ENCODE measurements around the gene SUOX.

Gene SUOX

DNA sequence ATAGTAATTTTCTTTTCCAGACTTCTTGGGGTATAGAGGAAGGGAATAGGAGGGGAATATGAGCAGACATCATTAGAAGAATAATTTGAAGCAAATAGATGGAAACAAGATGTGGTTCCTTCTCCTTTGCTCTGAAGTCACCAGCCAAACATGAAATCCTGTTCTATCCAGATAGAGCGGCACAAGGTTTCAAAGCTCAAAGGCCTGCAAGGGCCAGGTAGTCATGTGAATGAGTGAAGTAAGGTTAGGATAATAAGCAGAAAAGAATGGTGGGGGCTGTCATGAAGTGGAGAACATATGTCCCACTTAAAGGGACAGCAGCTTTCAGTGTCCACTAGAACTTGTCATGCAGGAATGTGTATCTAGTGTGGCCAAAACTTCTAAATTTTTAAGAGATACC is 21.3 kb downstream of the SUOX start:
- no peak for TF ChIP-seq CTCF (conservative IDR thresholded peaks at IDR 0.05)
- no peak overlapping the region for H3K27ac ChIP-seq

GRCh38 chr12:56020423-56021184 is 23.5 kb downstream of the SUOX start, which contains the start of gene IKZF4:
TSS of gene IKZF4 (plus strand) at chr12:56021043. CDS start at chr12:56021494, 451 bp downstream.
- no peak for TF ChIP-seq CTCF (conservative IDR thresholded peaks at IDR 0.05)
- H3K27ac ChIP-seq: no peak within 1 kb of the TSS

DNA sequence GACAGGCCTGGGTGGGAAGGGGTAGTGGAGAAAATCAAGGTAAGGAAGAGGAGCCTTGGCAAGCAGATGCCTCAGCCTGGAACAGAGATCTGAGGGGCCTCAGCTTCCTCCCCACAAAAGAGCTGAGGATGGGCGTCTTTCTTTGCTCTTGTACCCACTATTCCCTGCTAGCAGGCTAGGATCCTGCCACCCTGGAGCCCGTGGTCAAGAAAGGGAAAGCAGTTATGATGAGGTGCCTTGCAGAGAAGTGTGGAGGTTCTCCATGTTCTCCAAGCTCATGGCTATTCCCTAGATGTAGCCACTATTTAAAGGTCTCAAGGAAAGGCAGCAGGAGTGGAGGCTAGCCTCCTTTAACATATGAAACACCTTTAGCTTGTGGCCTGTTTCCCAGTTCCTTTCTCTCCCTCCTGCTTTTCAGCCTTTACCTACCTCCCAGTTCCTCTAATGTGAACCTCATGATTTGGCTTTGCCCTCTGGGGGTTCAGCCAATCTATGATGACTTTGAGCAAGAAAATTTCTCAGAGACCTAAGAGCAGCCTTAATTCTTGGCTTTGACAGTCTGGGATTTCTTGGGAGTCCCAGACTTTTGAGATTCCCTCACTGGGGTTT is 24.9 kb downstream of the SUOX start:
- H3K27ac ChIP-seq: no peak overlapping the region

GRCh38 chr12:56028511-56029165 is 31.6 kb downstream of the SUOX start:
- H3K27ac ChIP-seq: peak overlapping the region; percentile 67
- TF ChIP-seq CTCF (conservative IDR thresholded peaks at IDR 0.05): no peak

More for the DNA sequence above, 24.9 kb downstream of the SUOX start:
- no peak for TF ChIP-seq CTCF (conservative IDR thresholded peaks at IDR 0.05)

- H3K27ac ChIP-seq: peak overlapping the region; percentile 67
- TF ChIP-seq CTCF (conservative IDR thresholded peaks at IDR 0.05): no peak
Measured at GRCh38 chr12:56029166-56029519, 32.1 kb downstream of the SUOX start.

DNA sequence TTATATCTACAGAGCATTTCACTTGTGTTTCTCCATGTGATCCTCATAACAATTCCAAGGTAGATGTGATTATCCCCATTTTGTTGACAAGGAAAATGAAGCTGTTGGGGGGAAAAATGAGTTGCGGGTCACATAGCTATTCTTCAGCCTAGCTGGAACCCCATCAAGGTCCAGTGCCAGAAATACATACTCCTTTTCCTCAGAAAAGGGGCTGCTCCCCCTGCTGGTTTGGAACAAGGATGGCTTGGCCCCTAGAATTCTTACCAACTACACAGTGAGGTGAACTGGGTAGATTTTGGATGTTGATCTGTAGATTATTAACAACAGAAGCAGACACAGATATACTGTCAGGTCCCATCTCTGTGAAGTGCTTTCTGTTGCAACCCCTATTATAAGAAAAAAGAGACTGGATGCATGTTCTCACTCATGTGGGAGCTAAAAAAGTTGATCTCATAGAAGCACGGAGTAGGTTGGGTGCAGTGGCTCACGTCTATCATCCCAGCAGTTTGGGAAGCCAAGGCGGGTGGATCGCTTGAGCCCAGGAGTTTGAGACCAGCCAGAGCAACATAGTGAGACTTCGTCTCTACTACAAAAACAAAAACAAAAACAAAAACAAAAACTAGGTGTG is 32.7 kb downstream of the SUOX start:
- peak overlapping the region; percentile 67 for H3K27ac ChIP-seq
- TF ChIP-seq CTCF (conservative IDR thresholded peaks at IDR 0.05): peak; percentile 88

GRCh38 chr12:56031987-56032386 is 34.9 kb downstream of the SUOX start:
- TF ChIP-seq CTCF (conservative IDR thresholded peaks at IDR 0.05): no peak
- no peak overlapping the region for H3K27ac ChIP-seq
